Astrocyte of the cerebellum (primary cell): Measurements from ENCODE around the gene MRPL52.

Experiments used
- DNase-seq: peaks from one replicate; pipeline ENCODE4 v3.0.0-alpha.2; 2011; ENCODE audit warnings: low read depth
- H3K4me3 ChIP-seq: 2 replicates; pipeline ENCODE4 v1.5.1; 2011; ENCODE audit warnings: mild to moderate bottlenecking, low read depth, low read length, moderate library complexity
- in situ Hi-C: cut with HindIII; loops from 2 replicates; pipeline ENCODE4 v1.10.0; 2017; ENCODE audit warnings: low sequenced_read_pairs
- TF ChIP-seq, protein P1 (sequence below): IDR thresholded peaks from 2 replicates; pipeline ENCODE4 v1.5.1; 2012; ENCODE audit warnings: low read length, low read depth, moderate library complexity, mild to moderate bottlenecking; ENCODE audit errors: missing control alignments

Gene MRPL52

DNA sequence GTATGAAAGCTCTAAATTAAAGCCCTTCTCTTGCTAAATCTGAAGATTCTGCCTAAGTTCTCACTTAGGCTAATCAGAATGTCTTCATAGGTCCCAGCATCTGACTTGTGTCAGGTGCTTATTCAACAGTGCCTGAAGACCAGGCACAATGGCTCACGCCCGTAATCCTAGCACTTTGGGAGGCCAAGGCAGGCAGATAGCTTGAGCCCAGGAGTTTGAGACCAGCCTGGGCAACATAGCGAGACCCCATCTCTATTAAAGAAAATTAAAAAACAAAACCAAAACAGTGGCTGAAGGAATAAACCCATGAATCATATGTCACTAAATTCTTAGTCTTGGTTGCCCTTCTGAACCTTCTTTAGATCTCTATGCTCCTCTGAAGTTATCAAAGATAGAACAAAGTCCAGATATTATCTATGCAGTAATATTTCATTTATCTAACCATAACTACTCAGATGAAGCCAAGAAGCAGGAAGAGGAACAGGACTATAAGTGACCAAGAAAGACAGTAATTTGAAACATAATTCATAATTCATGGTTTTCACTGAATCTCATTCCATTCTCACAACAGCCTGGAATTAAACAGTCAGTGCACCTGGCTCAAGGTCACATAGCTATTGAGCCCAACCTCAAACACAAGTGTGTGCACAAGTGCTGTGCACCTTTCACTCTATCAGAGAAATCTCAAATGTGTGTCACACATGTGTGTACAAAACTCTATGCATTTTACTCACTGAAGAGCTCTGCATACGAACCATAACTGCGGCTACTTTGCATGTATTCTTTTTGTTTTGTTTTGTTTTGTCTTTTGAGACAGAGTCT lies 21.1 kb upstream of the MRPL52 start:
- TF ChIP-seq, protein P1, sequence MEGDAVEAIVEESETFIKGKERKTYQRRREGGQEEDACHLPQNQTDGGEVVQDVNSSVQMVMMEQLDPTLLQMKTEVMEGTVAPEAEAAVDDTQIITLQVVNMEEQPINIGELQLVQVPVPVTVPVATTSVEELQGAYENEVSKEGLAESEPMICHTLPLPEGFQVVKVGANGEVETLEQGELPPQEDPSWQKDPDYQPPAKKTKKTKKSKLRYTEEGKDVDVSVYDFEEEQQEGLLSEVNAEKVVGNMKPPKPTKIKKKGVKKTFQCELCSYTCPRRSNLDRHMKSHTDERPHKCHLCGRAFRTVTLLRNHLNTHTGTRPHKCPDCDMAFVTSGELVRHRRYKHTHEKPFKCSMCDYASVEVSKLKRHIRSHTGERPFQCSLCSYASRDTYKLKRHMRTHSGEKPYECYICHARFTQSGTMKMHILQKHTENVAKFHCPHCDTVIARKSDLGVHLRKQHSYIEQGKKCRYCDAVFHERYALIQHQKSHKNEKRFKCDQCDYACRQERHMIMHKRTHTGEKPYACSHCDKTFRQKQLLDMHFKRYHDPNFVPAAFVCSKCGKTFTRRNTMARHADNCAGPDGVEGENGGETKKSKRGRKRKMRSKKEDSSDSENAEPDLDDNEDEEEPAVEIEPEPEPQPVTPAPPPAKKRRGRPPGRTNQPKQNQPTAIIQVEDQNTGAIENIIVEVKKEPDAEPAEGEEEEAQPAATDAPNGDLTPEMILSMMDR = no peak
- no peak overlapping the region for H3K4me3 ChIP-seq
- no peak for DNase-seq
- in situ Hi-C loops = no loop called here

DNA sequence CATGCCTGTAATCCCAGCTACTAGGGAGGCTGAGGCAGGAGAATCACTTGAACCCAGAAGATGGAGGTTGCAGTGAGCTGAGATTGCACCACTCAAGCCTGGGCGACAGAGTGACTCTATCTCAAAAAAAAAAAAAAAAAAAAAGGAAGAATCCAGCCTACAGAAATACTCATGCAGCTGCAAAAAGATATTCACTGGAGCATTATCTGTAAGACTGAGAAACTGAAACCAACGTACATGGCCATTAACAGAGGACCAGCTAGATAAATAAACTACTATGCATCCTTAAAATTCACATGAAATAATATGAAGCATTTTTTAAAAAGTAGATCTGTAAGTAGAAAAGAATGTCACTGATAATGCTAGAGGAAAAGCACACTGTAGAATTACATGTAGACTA lies 18.0 kb upstream of the MRPL52 start:
- no peak overlapping the region for H3K4me3 ChIP-seq
- DNase-seq = no peak
- TF ChIP-seq, protein P1 = no peak
- in situ Hi-C loops = no loop called here

DNA sequence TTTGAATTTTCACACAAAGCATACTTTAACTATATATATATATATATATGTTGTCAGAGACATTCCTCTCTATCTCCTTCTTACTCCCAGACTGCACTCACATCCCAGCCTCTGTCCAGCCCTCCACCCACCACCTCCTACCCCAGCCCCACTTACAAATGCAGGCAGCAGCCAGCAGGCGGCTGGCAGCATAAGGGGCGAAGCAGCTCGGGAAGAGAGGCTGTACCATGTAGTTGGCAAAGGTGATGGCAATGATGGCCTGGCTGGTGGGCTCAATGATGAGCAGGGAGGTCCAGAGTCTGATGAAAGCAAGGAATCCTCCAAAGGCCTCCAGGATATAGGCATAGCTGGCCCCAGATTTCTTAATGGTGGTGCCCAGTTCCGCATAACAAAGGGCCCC lies 16.9 kb upstream of the MRPL52 start:
- in situ Hi-C loops = no loop called here
- H3K4me3 ChIP-seq = no peak overlapping the region
- TF ChIP-seq, protein P1 = no peak
- no peak for DNase-seq

DNA sequence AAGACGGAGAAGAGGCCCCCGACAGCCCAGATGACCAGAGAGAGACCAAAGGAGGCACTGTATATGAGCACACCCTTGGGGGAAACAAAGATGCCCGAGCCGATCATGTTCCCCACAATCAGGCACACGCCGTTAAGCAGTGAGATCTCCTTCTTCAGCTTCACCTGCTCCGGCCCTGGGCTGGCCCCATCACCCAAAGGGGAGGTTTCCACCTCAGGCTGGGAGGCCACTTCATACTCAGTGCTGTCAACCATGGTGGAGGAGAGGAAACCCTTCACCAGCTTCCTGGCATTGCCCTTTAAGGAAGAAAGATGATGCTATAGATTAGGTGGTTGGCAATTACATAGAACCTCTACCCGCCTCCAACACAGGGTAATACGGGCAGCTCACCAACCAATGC lies 16.5 kb upstream of the MRPL52 start:
- in situ Hi-C loops = no loop called here
- no peak overlapping the region for H3K4me3 ChIP-seq
- DNase-seq = no peak
- TF ChIP-seq, protein P1 = no peak

DNA sequence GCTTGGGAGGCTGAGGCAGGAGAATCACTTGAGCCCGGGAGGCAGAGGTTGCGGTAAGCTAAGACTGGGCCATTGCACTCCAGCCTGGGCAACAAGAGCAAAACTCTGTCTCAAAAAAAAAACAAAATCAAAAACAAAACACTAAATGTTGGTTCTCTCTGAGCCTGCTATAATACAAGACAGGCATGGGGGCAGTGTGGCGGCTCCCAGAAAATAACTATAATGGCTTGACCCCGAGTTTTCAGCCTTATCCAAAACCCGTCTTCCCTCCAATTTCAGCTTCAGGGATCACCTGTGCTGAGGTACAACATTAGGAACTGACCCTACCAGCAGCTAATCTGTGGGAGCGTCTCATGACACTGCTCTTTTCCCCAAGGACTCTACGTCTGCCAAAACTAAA lies 15.3 kb upstream of the MRPL52 start:
- in situ Hi-C loops = no loop called here
- TF ChIP-seq, protein P1 = no peak
- H3K4me3 ChIP-seq = no peak overlapping the region
- no peak for DNase-seq

DNA sequence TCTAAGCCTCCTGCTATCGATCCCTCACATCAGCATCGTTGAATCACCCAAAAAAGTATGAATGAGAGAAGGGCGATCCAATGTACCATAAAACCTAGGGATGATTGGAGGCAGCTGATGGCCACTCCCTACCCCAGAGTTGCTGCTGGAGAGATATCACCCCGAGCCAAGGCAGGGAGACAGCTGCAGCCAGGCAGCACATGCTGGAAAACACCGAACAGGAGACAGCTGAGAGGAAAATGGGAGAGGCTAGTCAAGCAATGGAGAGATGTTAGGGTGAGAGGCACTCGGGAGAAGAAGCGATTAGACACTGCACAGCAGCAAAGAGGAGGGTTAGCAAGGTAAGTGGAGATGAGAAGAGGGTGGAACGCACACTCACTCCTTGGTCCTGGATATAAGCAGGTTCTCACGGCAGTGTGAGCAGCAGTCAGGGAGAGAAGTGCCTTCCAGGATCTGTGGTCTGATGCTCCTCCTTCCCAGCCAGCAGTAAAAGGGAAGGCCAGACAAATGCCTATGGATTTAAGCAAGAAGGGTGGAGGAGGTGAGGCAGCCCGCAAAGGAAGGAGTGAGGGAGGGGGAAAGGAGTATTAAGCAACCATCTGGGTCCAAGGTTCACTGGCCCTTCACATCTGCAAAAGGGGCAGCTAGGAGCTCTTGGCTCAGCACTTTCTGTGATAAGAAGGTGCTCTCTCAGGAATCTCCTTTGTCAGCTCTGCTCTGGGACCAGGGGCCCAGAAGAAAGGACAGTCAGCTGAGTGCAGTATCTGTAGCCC lies 14.6 kb upstream of the MRPL52 start, which contains the start of gene SLC7A7:
Gene SLC7A7, minus strand, starts transcription at position 495 of the 773 bp plus-strand sequence. CDS start 2,037 bp downstream, outside the sequence.
- DNase-seq = no peak
- no peak within 1 kb of the TSS for H3K4me3 ChIP-seq
- in situ Hi-C loops = no loop called here

More for the DNA sequence above, 14.6 kb upstream of the MRPL52 start, which contains the start of gene SLC7A7:
- TF ChIP-seq, protein P1 = no peak
